GM12891 (cell line): Measurements from ENCODE around the gene SYNPO.

Experiments used
- PAX5 ChIP-seq: IDR thresholded peaks from 2 replicates; pipeline ENCODE4 v1.6.1; 2011; ENCODE audit warnings: low read length, moderate library complexity, mild to moderate bottlenecking; ENCODE audit not compliant: insufficient read depth, severe bottlenecking
- POLR2A ChIP-seq: IDR thresholded peaks from 2 replicates; pipeline ENCODE4 v1.6.1; 2011; ENCODE audit warnings: low read depth, low read length, control low read depth
- POLR2AphosphoS5 ChIP-seq: IDR thresholded peaks from 2 replicates; pipeline ENCODE4 v1.6.1; 2011; ENCODE audit warnings: low read depth, low read length, control low read depth
- POU2F2 ChIP-seq: IDR thresholded peaks from 2 replicates; pipeline ENCODE4 v1.6.1; 2011; ENCODE audit warnings: low read depth, mild to moderate bottlenecking, control low read depth, low read length, moderate library complexity
- SPI1 ChIP-seq: IDR thresholded peaks from 2 replicates; pipeline ENCODE4 v1.6.1; 2011; ENCODE audit warnings: low read depth, low read length, control low read depth
- TAF1 ChIP-seq: IDR thresholded peaks from 2 replicates; pipeline ENCODE4 v1.6.1; 2011; ENCODE audit warnings: low read depth, low read length, control low read depth

DNA sequence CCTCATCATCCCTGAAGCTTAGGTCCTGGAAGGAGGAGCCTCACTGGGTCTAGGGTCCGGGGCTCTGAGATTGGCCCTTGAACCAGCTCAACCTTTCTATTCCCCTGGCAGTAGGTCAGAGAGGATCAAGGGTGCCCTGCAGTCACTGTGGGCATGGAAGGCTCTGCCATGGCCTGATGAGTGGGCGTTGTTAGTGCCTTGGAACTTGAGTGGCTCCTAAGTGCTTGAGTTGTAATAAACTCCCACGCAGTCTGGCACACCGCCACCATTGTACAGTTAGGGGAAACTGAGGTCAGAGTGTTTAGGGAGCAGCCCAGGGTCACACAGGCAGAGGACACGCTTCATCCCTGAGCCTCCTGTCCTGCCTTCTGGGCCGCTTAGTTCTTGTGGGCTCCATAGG, 10.4 kb upstream of the SYNPO start:
- TF ChIP-seq POLR2AphosphoS5 (no peak), TAF1 (no peak), POLR2A (no peak), POU2F2 (no peak), SPI1 (no peak), PAX5 (no peak)
